H1 (cell line): ENCODE data around the gene RBL1. TPM values are rescaled to one million over a fixed set of nuclear protein-coding genes. Genes with fewer than 3 reads are reported as not detected.
A peak's percentile ranks its signal among the peaks of the same experiment; 100 is the strongest.

Experiments used
- CTCF ChIA-PET: fragments of 300-600 bp; sonication (Branson Sonifier 250); formaldehyde crosslinking; loops from one replicate; lab custom pipeline; 2021; ENCODE audit not compliant: partially characterized antibody; lab: Charles Lee
- POLR2A ChIA-PET: fragments of 300-600 bp; sonication (Branson Sonifier 250); formaldehyde crosslinking; loops from one replicate; lab custom pipeline; 2021; ENCODE audit warnings: inconsistent platforms; ENCODE audit not compliant: partially characterized antibody; lab: Charles Lee
- DNase-seq, 2 experiments: peaks; one replicate each; pipeline versions ENCODE4 v3.0.0 to v3.0.0-alpha.2; 2010 to 2022; ENCODE audit warnings: low spot score in 2 of 2, low read depth in 1 of 2, mixed read lengths in 1 of 2
- FAIRE-seq: peaks from 2 replicates; lab custom pipeline; 2011; peaks lifted over from hg19 to GRCh38; lab: Jason Lieb, UNC
- H2AFZ ChIP-seq: 2 replicates; pipeline ENCODE4 v1.8.1; 2012; ENCODE audit warnings: low read length, inconsistent platforms
- H2AK5ac ChIP-seq: 2 replicates; pipeline ENCODE4 v1.6.1; 2013; ENCODE audit warnings: low read depth, low read length
- H2BK120ac ChIP-seq: replicated peaks from 2 replicates; pipeline ENCODE3; 2013; ENCODE audit warnings: low read depth, low read length, inconsistent platforms
- H2BK12ac ChIP-seq: 2 replicates; pipeline ENCODE4 v1.6.1; 2013; ENCODE audit warnings: low read depth, low read length
- H2BK15ac ChIP-seq: 2 replicates; pipeline ENCODE4 v1.6.1; 2013; ENCODE audit warnings: low read length
- H2BK20ac ChIP-seq: 2 replicates; pipeline ENCODE4 v1.6.1; 2013; ENCODE audit warnings: low read length
- H2BK5ac ChIP-seq: 2 replicates; pipeline ENCODE4 v1.6.1; 2013; ENCODE audit warnings: low read depth, low read length
- H3K14ac ChIP-seq: 2 replicates; pipeline ENCODE4 v1.6.1; 2013; ENCODE audit warnings: inconsistent platforms; ENCODE audit not compliant: insufficient read length
- H3K18ac ChIP-seq: 2 replicates; pipeline ENCODE4 v1.6.1; 2013; ENCODE audit warnings: low read length; ENCODE audit errors: extremely low read depth
- H3K23ac ChIP-seq: 2 replicates; pipeline ENCODE4 v1.6.1; 2013; ENCODE audit warnings: inconsistent platforms; ENCODE audit not compliant: insufficient read length
- H3K23me2 ChIP-seq: 2 replicates; pipeline ENCODE4 v1.6.1; 2013; ENCODE audit warnings: low read depth, low read length
- H3K27ac ChIP-seq: 2 replicates; pipeline ENCODE4 v1.6.1; 2011; ENCODE audit warnings: low read depth, low read length, inconsistent platforms
- H3K27me3 ChIP-seq, 4 experiments: replicated peaks in 1 of 4; 1 replicate in 1 of 4; 2 replicates in 3 of 4; pipeline versions ENCODE4 v1.6.1 to v1.8.1; 2011 to 2013; ENCODE audit warnings: low read length in 3 of 4, mild to moderate bottlenecking in 3 of 4, inconsistent platforms in 2 of 4, mixed read lengths in 2 of 4, moderate library complexity in 1 of 4; ENCODE audit not compliant: control insufficient read depth in 3 of 4, insufficient read depth in 3 of 4; ENCODE audit errors: extremely low read depth in 1 of 4
- H3K36me3 ChIP-seq, 4 experiments: 2 replicates each; pipeline versions ENCODE4 v1.6.1 to v1.8.1; 2011 to 2013; ENCODE audit warnings: mild to moderate bottlenecking in 4 of 4, low read length in 3 of 4, moderate library complexity in 2 of 4, control low read depth in 1 of 4, inconsistent platforms in 1 of 4; ENCODE audit not compliant: insufficient read depth in 4 of 4, control insufficient read depth in 2 of 4
- H3K4ac ChIP-seq: replicated peaks from 2 replicates; pipeline ENCODE3; 2013; ENCODE audit warnings: low read length, low read depth, mixed read lengths, inconsistent platforms; ENCODE audit not compliant: insufficient read length
- H3K4me1 ChIP-seq, 4 experiments: replicated peaks in 1 of 4; 1 replicate in 1 of 4; 2 replicates in 3 of 4; pipeline versions ENCODE4 v1.6.1 to v1.8.1; 2011 to 2013; ENCODE audit warnings: low read length in 3 of 4, inconsistent platforms in 2 of 4, mixed read lengths in 1 of 4; ENCODE audit not compliant: insufficient read depth in 4 of 4, control insufficient read depth in 3 of 4
- H3K4me2 ChIP-seq, 2 experiments: 2 replicates each; pipeline versions ENCODE4 v1.6.1 to v1.8.1; 2011 to 2013; ENCODE audit warnings: low read depth in 2 of 2, low read length in 2 of 2, control low read depth in 1 of 2, inconsistent platforms in 1 of 2, mild to moderate bottlenecking in 1 of 2; ENCODE audit not compliant: insufficient read depth in 1 of 2
- H3K4me3 ChIP-seq, 4 experiments: fragments of 200-600, 300-600 bp in 1 of 4; sonication (generic), shearing (Covaris generic), sonication (Bioruptor Twin) in 1 of 4; 2 replicates each; pipeline versions ENCODE4 v1.5.1 to v1.8.1; 2011 to 2016; ENCODE audit warnings: low read length in 4 of 4, low read depth in 3 of 4, control low read depth in 2 of 4, inconsistent platforms in 2 of 4, mild to moderate bottlenecking in 2 of 4, mixed read lengths in 1 of 4, moderate library complexity in 1 of 4; ENCODE audit not compliant: insufficient read depth in 2 of 4; ENCODE audit errors: extremely low read depth in 1 of 4
- H3K56ac ChIP-seq: replicated peaks from 2 replicates; pipeline ENCODE3; 2013; ENCODE audit warnings: low read depth, mild to moderate bottlenecking, mixed read lengths, low read length, inconsistent platforms; ENCODE audit not compliant: insufficient read length
- H3K79me1 ChIP-seq: 2 replicates; pipeline ENCODE4 v1.6.1; 2013; ENCODE audit warnings: low read depth, low read length, control low read depth
- H3K79me2 ChIP-seq, 2 experiments: 2 replicates each; pipeline versions ENCODE4 v1.6.1 to v1.8.1; 2012 to 2013; ENCODE audit warnings: low read length in 2 of 2, mild to moderate bottlenecking in 2 of 2, inconsistent platforms in 1 of 2; ENCODE audit not compliant: insufficient read depth in 2 of 2, control insufficient read depth in 1 of 2
- H3K9ac ChIP-seq, 4 experiments: replicated peaks in 1 of 4; 1 replicate in 1 of 4; 2 replicates in 3 of 4; pipeline versions ENCODE4 v1.6.1 to v1.8.1; 2011 to 2013; ENCODE audit warnings: low read depth in 3 of 4, low read length in 3 of 4, control low read depth in 2 of 4, mild to moderate bottlenecking in 2 of 4, moderate library complexity in 2 of 4, inconsistent platforms in 1 of 4; ENCODE audit errors: extremely low read depth in 1 of 4
- H3K9me3 ChIP-seq, 2 experiments: 2 replicates each; pipeline versions ENCODE4 v1.6.1 to v1.8.1; 2012 to 2013; ENCODE audit warnings: mild to moderate bottlenecking in 2 of 2, moderate library complexity in 2 of 2, control low read depth in 1 of 2, inconsistent platforms in 1 of 2, low read depth in 1 of 2, low read length in 1 of 2, mixed read lengths in 1 of 2; ENCODE audit not compliant: insufficient read depth in 2 of 2
- H4K20me1 ChIP-seq, 2 experiments: replicated peaks in 1 of 2; 2 replicates each; pipeline versions ENCODE3 to v1.8.1; 2011 to 2013; ENCODE audit warnings: inconsistent platforms in 2 of 2, low read length in 2 of 2, mild to moderate bottlenecking in 1 of 2; ENCODE audit not compliant: insufficient read depth in 2 of 2, control insufficient read depth in 1 of 2
- H4K5ac ChIP-seq: 2 replicates; pipeline ENCODE4 v1.6.1; 2013; ENCODE audit warnings: low read length, low read depth, mixed read lengths, inconsistent platforms; ENCODE audit not compliant: insufficient read length
- H4K8ac ChIP-seq: 2 replicates; pipeline ENCODE4 v1.8.0; 2013; ENCODE audit warnings: mild to moderate bottlenecking, moderate library complexity, low read length, inconsistent platforms; ENCODE audit not compliant: insufficient read depth; ENCODE audit errors: extremely low read depth
- H4K91ac ChIP-seq: replicated peaks from 2 replicates; pipeline ENCODE3; 2013; ENCODE audit warnings: low read length, mixed read lengths, inconsistent platforms; ENCODE audit not compliant: insufficient read length
- EP300 ChIP-seq, 2 experiments: IDR thresholded peaks; 1 replicate in 1 of 2; 2 replicates in 1 of 2; pipeline ENCODE4 v1.6.1; 2011 to 2012; ENCODE audit warnings: low read depth in 2 of 2, low read length in 2 of 2, mild to moderate bottlenecking in 2 of 2, borderline replicate concordance in 1 of 2, inconsistent platforms in 1 of 2, moderate library complexity in 1 of 2
- KDM5A ChIP-seq: fragments of 200-600 bp; IDR thresholded peaks from 2 replicates; pipeline ENCODE4 v1.7.1; 2012; ENCODE audit warnings: mild to moderate bottlenecking, low read length, inconsistent platforms, mixed read lengths
- SP1 ChIP-seq: IDR thresholded peaks from 2 replicates; pipeline ENCODE4 v1.6.1; 2011; ENCODE audit warnings: low read depth, low read length
- TEAD4 ChIP-seq: IDR thresholded peaks from 2 replicates; pipeline ENCODE4 v1.6.1; 2012; ENCODE audit warnings: low read depth, low read length, inconsistent platforms, mixed read lengths
- YY1 ChIP-seq: IDR thresholded peaks from 2 replicates; pipeline ENCODE4 v1.6.1; 2011; ENCODE audit warnings: low read depth, mild to moderate bottlenecking, low read length
- WGBS, 2 experiments: shearing (Covaris generic) in 1 of 2; methylation state at CpG; one replicate each; pipeline versions ENCODE4 v1.1.6 to v1.1.7; 2013 to 2015; ENCODE audit warnings: low lambda C conversion rate in 2 of 2, mixed read lengths in 2 of 2, inconsistent platforms in 1 of 2, low coverage in 1 of 2, missing lambda C conversion rate in 1 of 2; ENCODE audit not compliant: insufficient replicate concordance in 2 of 2, insufficient coverage in 1 of 2, insufficient read length in 1 of 2; ENCODE audit errors: extremely low coverage in 1 of 2, missing lambda C conversion rate in 1 of 2; 5-methylcytosine and 5-hydroxymethylcytosine counted together
- polyA plus RNA-seq, 7 experiments: library from polyadenylated mRNA; depleted of rRNA in 3 of 7; stranded (reverse) in 5 of 7; unstranded in 2 of 7; fragments of >200 nt in 5 of 7; fragments of 200-250 nt in 2 of 7; gene quantifications; 1 replicate in 5 of 7; 2 replicates in 1 of 7; 4 replicates in 1 of 7; pipeline versions ENCODE4 v1.2.1 to v1.2.3, GENCODE V29; 2011 to 2013; ENCODE audit warnings: missing spikeins in 2 of 7, mixed read lengths in 2 of 7
- total RNA-seq: library from RNA; stranded (reverse); fragmentation: NEBNext Ultra II Directional; extraction: Animal tissue kit (Norgen Biotek cat#: 25700); gene quantifications from 2 replicates; pipeline ENCODE4 v1.2.1, GENCODE V29; 2021

The RBL1 gene
- total and polyA plus RNA-seq, 2 of the 8 experiments (the other 6 are each of a cell fraction or from before 2014, with no cell fraction given) = 3.2 to 12.3 TPM

- Histone ChIP-seq H3K9me3 (peaks cover 10% of the 10 kb centered on the region in 2 experiments; a peak in 3 of 4 replicates), H4K8ac (no peak overlapping the region), H3K14ac (no peak overlapping the region), H4K5ac (no peak overlapping the region), H3K56ac (no peak overlapping the region), H2BK12ac (no peak overlapping the region), H2BK15ac (no peak overlapping the region), H2BK120ac (no peak overlapping the region), H3K4me1 (no peaks in the 10 kb centered on the region), H2BK20ac (no peak overlapping the region), H3K9ac (no peak overlapping the region), H2AFZ (peak overlapping the region; percentile 35; the same call in 1 of the 2 replicates), H3K79me1 (no peaks in the 10 kb centered on the region), H3K36me3 (no peaks in the 10 kb centered on the region), H3K4me3 (no peak overlapping the region), H2AK5ac (no peak overlapping the region), H4K20me1 (no peaks in the 10 kb centered on the region), H3K18ac (no peak overlapping the region), H4K91ac (no peak overlapping the region), H3K23ac (no peak overlapping the region), H3K79me2 (no peaks in the 10 kb centered on the region), H2BK5ac (no peak overlapping the region), H3K23me2 (no peaks in the 10 kb centered on the region), H3K27me3 (peaks cover 0 to 2% (median 0%) of the 10 kb centered on the region in 4 experiments; a peak in 1 of 7 replicates), H3K4ac (no peak overlapping the region), H3K27ac (no peak overlapping the region), H3K4me2 (no peak overlapping the region)
- CTCF ChIA-PET = interaction anchor here (1.0 kb wide), 1 partner anchor 17 kb away, joined by 3 read pairs; no protein-coding TSS in a partner anchor
- TF ChIP-seq YY1 (no peak), KDM5A (no peak), SP1 (no peak), TEAD4 (no peak), EP300 (IDR thresholded peaks at IDR 0.05; ENCODE audit: borderline replicate concordance in 1 of 2, low read depth in 2 of 2, low read length in 2 of 2) (no peak)
- no peak for FAIRE-seq
- POLR2A ChIA-PET = no interaction called here
- DNase-seq = no peak
- WGBS, 2 experiments = 92% methylated on average over 10 of the region's 10 CpGs; no CpG with 5 or more reads in 1 of the 2 experiments
Measured at GRCh38 chr20:36957875-36958667, 137.7 kb downstream of the RBL1 start.
